PC-9 (cell line): ENCODE measurements around the gene ELOVL7.

Experiments used
- CTCF ChIP-seq: fragments of 200-600 bp; sonication (generic); conservative IDR thresholded peaks from 2 replicates; pipeline ENCODE4 v1.6.1; 2017; ENCODE audit warnings: mixed run types, antibody characterized with exemption, mild to moderate bottlenecking, moderate library complexity
- EZH2 ChIP-seq: fragments of 200-600 bp; sonication (generic); IDR thresholded peaks from 2 replicates; pipeline ENCODE4 v1.8.0; 2017; ENCODE audit warnings: antibody characterized with exemption, low read depth

- TF ChIP-seq CTCF = no peak
- TF ChIP-seq EZH2 = no peak
These were observed 41.1 kb downstream of the ELOVL7 start for GRCh38 chr5:60802986-60803385.
